ENCODE data around the gene ECE2.

The ECE2 gene

GRCh38 chr3:184241447-184242296 is 34.1 kb upstream of the ECE2 start:
- no peak overlapping the region for H3K4me3 ChIP-seq (IDR thresholded peaks at IDR 0.05; ENCODE audit: insufficient read depth, low read depth, low read length)
- H3K4me2 ChIP-seq, result no peak overlapping the region
- no peak overlapping the region for H3K9ac ChIP-seq
- H3K79me2 ChIP-seq (ENCODE audit: insufficient read depth, low read depth), result 0 out of 2 replicates have a peak, but pooled peaks cover 7% of the 10 kb centered on the region
- H2AFZ ChIP-seq (ENCODE audit: low read depth), result no peak overlapping the region
- H3K27me3 ChIP-seq (ENCODE audit: insufficient read depth, low read depth), result no peaks in the 10 kb centered on the region; the same call in 1 of the 2 replicates
- H3K27ac ChIP-seq, result no peak overlapping the region
- H3K4me1 ChIP-seq (ENCODE audit: low read depth, poor library complexity, severe bottlenecking), result no peaks in the 10 kb centered on the region
- no peaks in the 10 kb centered on the region for H4K20me1 ChIP-seq (ENCODE audit: insufficient read depth)
- no peaks in the 10 kb centered on the region for H3K36me3 ChIP-seq (ENCODE audit: insufficient read depth)
- TF ChIP-seq CTCF (conservative IDR thresholded peaks at IDR 0.05; ENCODE audit: low read depth, low read length), result no peak

- Histone ChIP-seq H3K79me2 (ENCODE audit: insufficient read depth, low read depth) (peaks cover 13% of the 10 kb centered on the region; the same call in 1 of the 2 replicates), H3K4me1 (ENCODE audit: low read depth, poor library complexity, severe bottlenecking) (no peaks in the 10 kb centered on the region), H3K36me3 (ENCODE audit: insufficient read depth) (no peaks in the 10 kb centered on the region), H3K27me3 (ENCODE audit: insufficient read depth, low read depth) (no peaks in the 10 kb centered on the region; the same call in 1 of the 2 replicates), H4K20me1 (ENCODE audit: insufficient read depth) (no peaks in the 10 kb centered on the region), H3K27ac (no peak overlapping the region), H3K4me2 (no peak overlapping the region), H2AFZ (ENCODE audit: low read depth) (no peak overlapping the region), H3K4me3 (IDR thresholded peaks at IDR 0.05; ENCODE audit: insufficient read depth, low read depth, low read length) (no peak overlapping the region), H3K9ac (no peak overlapping the region)
- TF ChIP-seq CTCF (conservative IDR thresholded peaks at IDR 0.05; ENCODE audit: low read depth, low read length), result no peak
Measured at GRCh38 chr3:184242297-184242685, 33.5 kb upstream of the ECE2 start.

GRCh38 chr3:184248454-184249411 is 27.1 kb upstream of the ECE2 start, which contains the start of gene ALG3:
ALG3 (minus strand) TSS chr3:184248962; CDS start chr3:184248940, 22 bp downstream.
- H3K4me2 ChIP-seq, result peak within 1 kb of the TSS; percentile 98
- no peak for TF ChIP-seq CTCF (conservative IDR thresholded peaks at IDR 0.05; ENCODE audit: low read depth, low read length)
- H2AFZ ChIP-seq (ENCODE audit: low read depth), result peak within 1 kb of the TSS; percentile 96
- H3K4me1 ChIP-seq (ENCODE audit: low read depth, poor library complexity, severe bottlenecking), result peaks cover 14% of the 10 kb centered on the region
- H3K79me2 ChIP-seq (ENCODE audit: insufficient read depth, low read depth), result peaks cover 45% of the 10 kb centered on the region
- H3K27me3 ChIP-seq (ENCODE audit: insufficient read depth, low read depth), result no peaks in the 10 kb centered on the region
- peak within 1 kb of the TSS; percentile 86 for H3K4me3 ChIP-seq (IDR thresholded peaks at IDR 0.05; ENCODE audit: insufficient read depth, low read depth, low read length)
- H3K27ac ChIP-seq, result peak within 1 kb of the TSS; percentile 98
- no peaks in the 10 kb centered on the region for H4K20me1 ChIP-seq (ENCODE audit: insufficient read depth)
- peak within 1 kb of the TSS; percentile 98 for H3K9ac ChIP-seq
- H3K36me3 ChIP-seq (ENCODE audit: insufficient read depth), result no peaks in the 10 kb centered on the region

GRCh38 chr3:184249412-184250166 is 26.2 kb upstream of the ECE2 start, which contains the start of gene EEF1AKMT4:
EEF1AKMT4 (plus strand) TSS chr3:184249672; CDS start chr3:184249695, 23 bp downstream.
- no peaks in the 10 kb centered on the region for H4K20me1 ChIP-seq (ENCODE audit: insufficient read depth)
- H3K79me2 ChIP-seq (ENCODE audit: insufficient read depth, low read depth), result peaks cover 45% of the 10 kb centered on the region
- peak within 1 kb of the TSS; percentile 96 for H2AFZ ChIP-seq (ENCODE audit: low read depth)
- TF ChIP-seq CTCF (conservative IDR thresholded peaks at IDR 0.05; ENCODE audit: low read depth, low read length), result no peak; the same call in 1 of the 2 replicates
- peak within 1 kb of the TSS; percentile 98 for H3K27ac ChIP-seq
- H3K36me3 ChIP-seq (ENCODE audit: insufficient read depth), result no peaks in the 10 kb centered on the region
- peak within 1 kb of the TSS; percentile 98 for H3K9ac ChIP-seq
- no peaks in the 10 kb centered on the region for H3K27me3 ChIP-seq (ENCODE audit: insufficient read depth, low read depth)
- H3K4me1 ChIP-seq (ENCODE audit: low read depth, poor library complexity, severe bottlenecking), result peaks cover 14% of the 10 kb centered on the region
- peak within 1 kb of the TSS; percentile 98 for H3K4me2 ChIP-seq
- peak within 1 kb of the TSS; percentile 86 for H3K4me3 ChIP-seq (IDR thresholded peaks at IDR 0.05; ENCODE audit: insufficient read depth, low read depth, low read length)

All from KMS-11 (cell line).